IPS DF 6.9 (cell line): ENCODE measurements around the gene OPCML.

ENCODE experiments used
- DNase-seq: peaks from one replicate; pipeline ENCODE4 v3.0.0-alpha.2; 2013; ENCODE audit warnings: low read depth, low spot score
- H3K27ac ChIP-seq: one replicate; pipeline ENCODE4 v1.5.1; 2013; ENCODE audit warnings: low read length, control low read depth
- H3K27me3 ChIP-seq: 2 replicates; pipeline ENCODE4 v1.6.1; 2013; ENCODE audit warnings: mild to moderate bottlenecking, low read length; ENCODE audit not compliant: control insufficient read depth, insufficient read depth
- H3K36me3 ChIP-seq: 2 replicates; pipeline ENCODE4 v1.6.1; 2013; ENCODE audit warnings: low read length; ENCODE audit not compliant: control insufficient read depth, insufficient read depth
- H3K4me1 ChIP-seq: 2 replicates; pipeline ENCODE4 v1.6.1; 2013; ENCODE audit warnings: low read length; ENCODE audit not compliant: control insufficient read depth, insufficient read depth
- H3K4me3 ChIP-seq: 2 replicates; pipeline ENCODE4 v1.5.1; 2013; ENCODE audit warnings: mild to moderate bottlenecking, low read length
- H3K9me3 ChIP-seq: 2 replicates; pipeline ENCODE4 v1.6.1; 2013; ENCODE audit warnings: low read length, inconsistent platforms; ENCODE audit not compliant: control insufficient read depth, insufficient read depth
- WGBS: extraction: QIAGEN DNeasy Blood & Tissue Kit; methylation state at CpG from one replicate; pipeline ENCODE4 v1.1.7; 2013; ENCODE audit warnings: mixed read lengths, missing lambda C conversion rate; ENCODE audit not compliant: insufficient read length, insufficient coverage; 5-methylcytosine and 5-hydroxymethylcytosine counted together

Gene OPCML

DNA sequence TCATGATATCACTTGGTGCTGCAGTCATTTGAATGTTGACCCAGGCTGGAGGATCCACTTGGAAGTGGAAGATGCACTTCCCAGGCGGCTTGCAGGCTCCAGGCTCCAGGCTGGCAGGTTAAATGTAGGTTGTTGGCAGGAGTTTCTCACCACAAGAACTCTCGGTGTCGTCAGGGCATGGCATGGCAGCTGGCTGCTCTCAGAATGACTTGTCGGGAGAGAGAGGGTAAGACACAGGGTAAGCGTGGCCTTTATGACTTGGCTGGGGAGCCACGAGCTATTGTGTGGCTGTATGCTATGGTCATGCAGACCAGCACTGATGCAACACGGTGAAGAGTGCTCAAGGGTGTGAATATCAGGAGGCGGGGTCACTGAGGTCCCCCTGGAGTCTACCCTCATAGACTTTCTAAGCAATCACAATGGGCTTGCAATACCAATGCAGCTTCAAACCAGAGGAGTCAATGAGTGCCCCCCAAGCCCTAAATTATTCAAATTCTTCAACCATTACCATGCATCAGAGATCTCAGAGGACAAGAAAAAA is 1027.7 kb downstream of the OPCML start:
- no peak for DNase-seq
- H3K4me1 ChIP-seq = peaks cover 5% of the 10 kb centered on the region
- no CpG with 5 or more reads among the region's 8 CpGs for WGBS
- no peaks in the 10 kb centered on the region for H3K27me3 ChIP-seq
- no peaks in the 10 kb centered on the region for H3K36me3 ChIP-seq
- no peaks in the 10 kb centered on the region for H3K9me3 ChIP-seq
- H3K27ac ChIP-seq = no peak overlapping the region
- no peak overlapping the region for H3K4me3 ChIP-seq

DNA sequence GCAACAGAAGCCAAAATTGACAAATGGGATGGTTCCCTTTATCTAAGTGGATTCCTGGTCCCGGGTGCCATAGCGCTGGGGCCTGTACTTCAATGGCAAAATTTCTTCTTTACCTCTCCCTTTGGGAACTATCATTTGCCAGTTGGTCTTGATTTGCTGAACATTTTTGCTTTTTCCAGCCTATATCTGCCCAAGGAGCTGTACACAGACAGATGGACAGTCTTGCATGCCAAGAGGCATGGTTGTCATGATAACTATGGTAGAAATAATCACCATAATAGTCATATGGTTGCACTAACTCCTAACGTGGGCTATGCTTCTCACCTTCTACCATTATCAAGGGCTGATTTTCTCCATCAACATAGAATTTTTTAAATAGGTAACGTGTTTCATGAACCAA is 1030.9 kb downstream of the OPCML start:
- Histone ChIP-seq H3K36me3 (no peaks in the 10 kb centered on the region), H3K9me3 (no peaks in the 10 kb centered on the region), H3K27ac (no peak overlapping the region), H3K27me3 (no peaks in the 10 kb centered on the region), H3K4me3 (no peak overlapping the region), H3K4me1 (peaks cover 5% of the 10 kb centered on the region)
- no CpG with 5 or more reads among the region's 4 CpGs for WGBS
- no peak for DNase-seq

- no peak overlapping the region for H3K4me3 ChIP-seq
- no peaks in the 10 kb centered on the region for H3K27me3 ChIP-seq
- H3K36me3 ChIP-seq = no peaks in the 10 kb centered on the region
- peaks cover 4% of the 10 kb centered on the region for H3K4me1 ChIP-seq
- DNase-seq = no peak
- no CpG with 5 or more reads among the region's 3 CpGs for WGBS
- H3K9me3 ChIP-seq = no peaks in the 10 kb centered on the region
- no peak overlapping the region for H3K27ac ChIP-seq
These were observed 1032.6 kb downstream of the OPCML start for GRCh38 chr11:132499661-132500060.

DNA sequence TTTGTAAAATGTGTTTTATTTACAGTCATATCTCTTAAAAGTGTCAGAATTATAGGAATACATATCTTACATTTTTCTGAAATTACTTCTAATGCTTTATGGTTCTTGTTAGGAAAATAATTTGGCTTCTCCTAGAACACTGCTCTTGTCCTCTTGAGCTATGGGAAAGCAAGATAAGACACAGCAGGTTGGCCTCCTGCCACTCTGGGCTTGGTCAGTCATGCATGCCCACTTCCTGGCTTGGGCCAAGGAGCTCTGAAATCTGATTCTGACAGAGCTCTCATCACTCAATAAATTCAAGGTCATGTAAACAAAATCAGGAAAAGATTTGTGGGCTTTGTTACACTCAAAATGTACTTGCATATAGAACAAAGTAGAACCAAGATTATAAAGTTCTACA is 1036.0 kb downstream of the OPCML start:
- no peak overlapping the region for H3K27ac ChIP-seq
- H3K27me3 ChIP-seq = no peaks in the 10 kb centered on the region
- no peak for DNase-seq
- no peaks in the 10 kb centered on the region for H3K9me3 ChIP-seq
- H3K4me1 ChIP-seq = no peaks in the 10 kb centered on the region; the same call in 1 of the 2 replicates
- no peaks in the 10 kb centered on the region for H3K36me3 ChIP-seq
- no peak overlapping the region for H3K4me3 ChIP-seq

DNA sequence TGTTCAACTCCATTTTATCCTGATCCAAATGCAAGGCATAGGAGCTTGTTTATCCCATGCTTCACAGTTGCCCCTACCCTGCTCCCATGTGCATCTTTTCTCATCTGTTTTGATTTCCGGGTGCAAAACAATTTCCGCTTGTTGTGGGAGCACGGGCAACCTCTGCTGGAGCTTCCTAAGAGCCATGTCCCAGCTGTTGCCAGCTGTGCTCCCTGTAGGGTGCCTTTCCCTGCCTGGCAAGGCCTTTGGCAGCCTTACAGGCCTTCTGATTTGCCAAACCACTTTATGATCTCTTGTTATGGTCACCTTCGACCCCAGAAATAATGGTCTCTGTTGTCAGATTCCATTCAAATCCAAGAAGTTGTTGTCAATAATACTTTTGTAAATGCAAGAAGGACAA is 1038.5 kb downstream of the OPCML start:
- WGBS = no CpG with 5 or more reads among the region's 4 CpGs
- H3K9me3 ChIP-seq = no peaks in the 10 kb centered on the region
- no peaks in the 10 kb centered on the region for H3K27me3 ChIP-seq
- DNase-seq = no peak
- H3K36me3 ChIP-seq = no peaks in the 10 kb centered on the region
- H3K4me1 ChIP-seq = no peaks in the 10 kb centered on the region; the same call in 1 of the 2 replicates
- H3K27ac ChIP-seq = no peak overlapping the region
- no peak overlapping the region for H3K4me3 ChIP-seq

- no peak overlapping the region for H3K27ac ChIP-seq
- no peaks in the 10 kb centered on the region for H3K9me3 ChIP-seq
- DNase-seq = no peak
- H3K36me3 ChIP-seq = no peaks in the 10 kb centered on the region
- H3K27me3 ChIP-seq = no peaks in the 10 kb centered on the region
- no CpG with 5 or more reads among the region's 5 CpGs for WGBS
- no peak overlapping the region for H3K4me3 ChIP-seq
- no peaks in the 10 kb centered on the region; the same call in 1 of the 2 replicates for H3K4me1 ChIP-seq
These were observed 1041.3 kb downstream of the OPCML start for GRCh38 chr11:132490978-132491377.

DNA sequence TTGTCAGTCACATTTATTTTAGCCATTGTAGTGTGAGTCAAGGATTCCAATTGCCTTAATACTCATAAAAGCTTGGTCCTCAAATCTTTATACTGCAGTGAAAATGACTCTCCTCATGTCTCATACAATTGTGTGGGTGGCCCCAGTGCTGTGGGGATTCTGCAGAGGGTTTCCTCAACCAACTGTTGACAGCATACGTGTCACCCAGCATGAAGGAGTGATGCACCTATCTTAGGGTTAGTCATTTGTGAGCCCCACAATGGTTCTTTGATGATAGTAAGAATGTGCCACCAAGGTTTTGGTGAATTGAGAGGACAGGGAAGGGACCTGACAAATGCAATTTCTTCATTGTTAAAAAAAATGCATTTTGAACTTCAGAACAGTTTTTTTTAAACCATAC is 1046.2 kb downstream of the OPCML start:
- no peak overlapping the region for H3K27ac ChIP-seq
- no peaks in the 10 kb centered on the region for H3K9me3 ChIP-seq
- H3K4me1 ChIP-seq = no peaks in the 10 kb centered on the region
- H3K36me3 ChIP-seq = no peaks in the 10 kb centered on the region
- no peak for DNase-seq
- no peaks in the 10 kb centered on the region for H3K27me3 ChIP-seq
- no peak overlapping the region for H3K4me3 ChIP-seq
- no CpG with 5 or more reads among the region's 1 CpG for WGBS

- H3K27me3 ChIP-seq = no peaks in the 10 kb centered on the region
- H3K4me1 ChIP-seq = no peaks in the 10 kb centered on the region
- no peaks in the 10 kb centered on the region for H3K9me3 ChIP-seq
- no peak overlapping the region for H3K27ac ChIP-seq
- H3K4me3 ChIP-seq = no peak overlapping the region
- WGBS = no CpG with 5 or more reads among the region's 2 CpGs
- DNase-seq = no peak
- H3K36me3 ChIP-seq = no peaks in the 10 kb centered on the region
These were observed 1057.3 kb downstream of the OPCML start for GRCh38 chr11:132475026-132475425.

DNA sequence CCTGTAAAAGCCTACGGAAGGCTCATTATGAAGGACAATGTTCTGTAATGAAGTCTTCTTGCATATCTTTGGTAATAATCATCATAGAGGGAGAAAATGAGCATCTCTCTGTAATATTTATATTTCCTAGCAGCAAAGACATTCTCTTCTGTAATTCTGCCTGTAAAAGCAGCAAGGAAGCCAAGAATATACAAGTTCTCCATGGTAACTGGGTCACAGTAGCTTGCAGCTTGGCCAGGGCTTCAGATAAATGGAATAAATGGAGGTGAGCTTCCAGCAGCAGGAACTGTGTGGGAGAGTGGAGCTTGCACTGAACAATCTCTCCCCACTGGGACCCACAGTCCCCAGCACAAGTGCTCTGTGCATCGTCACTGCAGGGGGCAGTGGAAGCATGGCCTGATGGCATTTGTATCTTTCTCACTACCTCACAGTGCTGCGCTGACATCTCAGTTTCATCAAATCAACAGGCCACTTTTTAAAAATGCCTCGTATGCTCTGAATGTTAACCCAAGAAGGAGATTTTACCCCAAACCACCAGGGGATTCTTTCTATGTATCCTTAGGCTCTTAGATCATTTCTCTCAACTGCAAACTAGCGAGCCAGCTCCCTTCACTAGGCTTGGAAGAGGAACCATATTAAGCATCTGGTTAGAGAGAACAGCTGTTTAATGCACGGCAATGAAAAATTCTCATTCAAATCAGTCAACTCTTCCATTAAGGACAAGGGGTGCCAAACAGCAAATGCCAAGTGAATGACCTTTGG is 1059.7 kb downstream of the OPCML start:
- H3K36me3 ChIP-seq = no peaks in the 10 kb centered on the region
- H3K9me3 ChIP-seq = no peaks in the 10 kb centered on the region
- H3K4me1 ChIP-seq = no peaks in the 10 kb centered on the region
- no peak overlapping the region for H3K4me3 ChIP-seq
- no CpG with 5 or more reads among the region's 6 CpGs for WGBS
- H3K27ac ChIP-seq = no peak overlapping the region
- no peak for DNase-seq
- H3K27me3 ChIP-seq = no peaks in the 10 kb centered on the region

- Histone ChIP-seq H3K27ac (no peak overlapping the region), H3K27me3 (no peaks in the 10 kb centered on the region), H3K4me3 (no peak overlapping the region), H3K36me3 (no peaks in the 10 kb centered on the region), H3K9me3 (no peaks in the 10 kb centered on the region), H3K4me1 (no peaks in the 10 kb centered on the region)
- DNase-seq = no peak
- no CpG with 5 or more reads among the region's 3 CpGs for WGBS
These were observed 1060.8 kb downstream of the OPCML start for GRCh38 chr11:132471466-132471865.

DNA sequence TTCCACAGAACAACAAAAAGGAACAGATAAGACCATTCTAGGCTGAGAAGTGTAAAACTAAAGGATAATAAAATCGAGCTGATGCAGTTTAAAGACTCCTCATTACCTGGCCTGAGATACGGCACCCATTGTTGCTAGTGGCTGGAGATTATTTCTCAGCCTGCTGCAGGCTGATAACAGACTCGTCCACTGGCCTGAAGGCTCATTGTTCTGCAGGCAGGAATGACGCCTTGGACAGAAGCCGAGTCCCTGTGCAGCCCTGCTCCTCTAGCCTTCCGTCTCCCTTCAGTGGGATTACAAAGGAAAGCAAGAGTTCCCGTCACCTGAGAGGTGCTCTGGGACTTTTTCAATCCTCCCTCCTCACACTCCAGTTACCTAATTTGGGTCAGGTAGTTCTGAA is 1065.3 kb downstream of the OPCML start:
- Histone ChIP-seq H3K36me3 (no peaks in the 10 kb centered on the region), H3K4me1 (no peaks in the 10 kb centered on the region), H3K4me3 (no peak overlapping the region), H3K9me3 (no peaks in the 10 kb centered on the region), H3K27me3 (no peaks in the 10 kb centered on the region), H3K27ac (no peak overlapping the region)
- no CpG with 5 or more reads among the region's 7 CpGs for WGBS
- no peak for DNase-seq
